WTC11 (cell line): Measurements from ENCODE around the gene STYK1.

Experiments
- MXD4 ChIP-seq: fragments of 250-450 bp; sonication (Bioruptor Pico); IDR thresholded peaks from 2 replicates; pipeline ENCODE4 v1.8.0; 2021; ENCODE audit warnings: mild to moderate bottlenecking, moderate library complexity, borderline replicate concordance
- NR2C2 ChIP-seq: sonication (generic); formaldehyde crosslinking; IDR thresholded peaks from 2 replicates; pipeline ENCODE4 v1.8.0; 2022; ENCODE audit warnings: mild to moderate bottlenecking, missing genetic modification reagents
- TEAD4 ChIP-seq: sonication (generic); formaldehyde crosslinking; IDR thresholded peaks from 2 replicates; pipeline ENCODE4 v1.8.0; 2022; ENCODE audit warnings: mild to moderate bottlenecking, missing genetic modification reagents
- TP53 ChIP-seq: sonication (generic); formaldehyde crosslinking; IDR thresholded peaks from 2 replicates; pipeline ENCODE4 v1.8.1; 2023; ENCODE audit warnings: mild to moderate bottlenecking, missing genetic modification reagents
- ZNF121 ChIP-seq: sonication (generic); formaldehyde crosslinking; IDR thresholded peaks from 2 replicates; pipeline ENCODE4 v1.8.0; 2023; ENCODE audit warnings: missing genetic modification reagents
- TF ChIP-seq, protein P1 (sequence below): sonication (generic); formaldehyde crosslinking; IDR thresholded peaks from 2 replicates; pipeline ENCODE4 v1.8.1; 2023; ENCODE audit warnings: mild to moderate bottlenecking, missing genetic modification reagents, moderate library complexity
- TF ChIP-seq, protein P2 (sequence below): sonication (generic); formaldehyde crosslinking; IDR thresholded peaks from 2 replicates; pipeline ENCODE4 v1.8.1; 2023; ENCODE audit warnings: mild to moderate bottlenecking, moderate library complexity, missing genetic modification reagents
- TF ChIP-seq, protein P3 (sequence below): fragments of 200-600 bp; IDR thresholded peaks from 2 replicates; pipeline ENCODE4 v1.8.0; 2022; ENCODE audit warnings: antibody characterized with exemption
- TF ChIP-seq, protein P4 (sequence below): sonication (generic); formaldehyde crosslinking; IDR thresholded peaks from 2 replicates; pipeline ENCODE4 v1.8.1; 2023; ENCODE audit warnings: mild to moderate bottlenecking, missing genetic modification reagents
- TF ChIP-seq, protein P5 (sequence below): sonication (generic); formaldehyde crosslinking; IDR thresholded peaks from 2 replicates; pipeline ENCODE4 v1.8.0; 2022; ENCODE audit warnings: mild to moderate bottlenecking, missing genetic modification reagents
- TF ChIP-seq, protein P6 (sequence below): sonication (generic); formaldehyde crosslinking; IDR thresholded peaks from 2 replicates; pipeline ENCODE4 v1.8.0; 2022; ENCODE audit warnings: mild to moderate bottlenecking, missing genetic modification reagents

DNA sequence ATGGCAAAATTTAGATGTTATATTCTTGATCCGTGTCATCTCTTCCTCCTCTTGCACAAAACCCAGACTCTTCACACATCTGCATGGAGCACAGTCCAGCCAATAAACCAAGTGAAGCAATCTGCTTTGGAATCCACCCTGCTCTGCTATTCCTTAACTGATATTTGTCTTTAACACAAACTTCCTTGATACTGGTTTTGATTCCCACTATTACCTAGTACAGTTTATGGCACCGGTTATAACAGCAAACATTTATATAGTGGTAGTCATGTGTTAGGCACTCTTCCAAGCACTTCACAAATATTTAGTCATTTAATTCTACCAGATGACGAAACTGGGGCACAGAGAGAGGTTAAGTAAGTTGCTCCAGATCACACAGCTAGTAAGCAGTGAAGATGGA, 12.5 kb downstream of the STYK1 start:
- TF ChIP-seq, protein P1, sequence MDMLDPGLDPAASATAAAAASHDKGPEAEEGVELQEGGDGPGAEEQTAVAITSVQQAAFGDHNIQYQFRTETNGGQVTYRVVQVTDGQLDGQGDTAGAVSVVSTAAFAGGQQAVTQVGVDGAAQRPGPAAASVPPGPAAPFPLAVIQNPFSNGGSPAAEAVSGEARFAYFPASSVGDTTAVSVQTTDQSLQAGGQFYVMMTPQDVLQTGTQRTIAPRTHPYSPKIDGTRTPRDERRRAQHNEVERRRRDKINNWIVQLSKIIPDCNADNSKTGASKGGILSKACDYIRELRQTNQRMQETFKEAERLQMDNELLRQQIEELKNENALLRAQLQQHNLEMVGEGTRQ (CRISPR knock-in tag): no peak
- TF ChIP-seq TP53 (CRISPR knock-in tag) (no peak), ZNF121 (CRISPR knock-in tag) (no peak), NR2C2 (CRISPR knock-in tag) (no peak), MXD4 (no peak), TEAD4 (CRISPR knock-in tag) (no peak)
- TF ChIP-seq, protein P2, sequence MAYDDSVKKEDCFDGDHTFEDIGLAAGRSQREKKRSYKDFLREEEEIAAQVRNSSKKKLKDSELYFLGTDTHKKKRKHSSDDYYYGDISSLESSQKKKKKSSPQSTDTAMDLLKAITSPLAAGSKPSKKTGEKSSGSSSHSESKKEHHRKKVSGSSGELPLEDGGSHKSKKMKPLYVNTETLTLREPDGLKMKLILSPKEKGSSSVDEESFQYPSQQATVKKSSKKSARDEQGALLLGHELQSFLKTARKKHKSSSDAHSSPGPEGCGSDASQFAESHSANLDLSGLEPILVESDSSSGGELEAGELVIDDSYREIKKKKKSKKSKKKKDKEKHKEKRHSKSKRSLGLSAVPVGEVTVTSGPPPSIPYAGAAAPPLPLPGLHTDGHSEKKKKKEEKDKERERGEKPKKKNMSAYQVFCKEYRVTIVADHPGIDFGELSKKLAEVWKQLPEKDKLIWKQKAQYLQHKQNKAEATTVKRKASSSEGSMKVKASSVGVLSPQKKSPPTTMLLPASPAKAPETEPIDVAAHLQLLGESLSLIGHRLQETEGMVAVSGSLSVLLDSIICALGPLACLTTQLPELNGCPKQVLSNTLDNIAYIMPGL (CRISPR knock-in tag): no peak
- TF ChIP-seq, protein P3, sequence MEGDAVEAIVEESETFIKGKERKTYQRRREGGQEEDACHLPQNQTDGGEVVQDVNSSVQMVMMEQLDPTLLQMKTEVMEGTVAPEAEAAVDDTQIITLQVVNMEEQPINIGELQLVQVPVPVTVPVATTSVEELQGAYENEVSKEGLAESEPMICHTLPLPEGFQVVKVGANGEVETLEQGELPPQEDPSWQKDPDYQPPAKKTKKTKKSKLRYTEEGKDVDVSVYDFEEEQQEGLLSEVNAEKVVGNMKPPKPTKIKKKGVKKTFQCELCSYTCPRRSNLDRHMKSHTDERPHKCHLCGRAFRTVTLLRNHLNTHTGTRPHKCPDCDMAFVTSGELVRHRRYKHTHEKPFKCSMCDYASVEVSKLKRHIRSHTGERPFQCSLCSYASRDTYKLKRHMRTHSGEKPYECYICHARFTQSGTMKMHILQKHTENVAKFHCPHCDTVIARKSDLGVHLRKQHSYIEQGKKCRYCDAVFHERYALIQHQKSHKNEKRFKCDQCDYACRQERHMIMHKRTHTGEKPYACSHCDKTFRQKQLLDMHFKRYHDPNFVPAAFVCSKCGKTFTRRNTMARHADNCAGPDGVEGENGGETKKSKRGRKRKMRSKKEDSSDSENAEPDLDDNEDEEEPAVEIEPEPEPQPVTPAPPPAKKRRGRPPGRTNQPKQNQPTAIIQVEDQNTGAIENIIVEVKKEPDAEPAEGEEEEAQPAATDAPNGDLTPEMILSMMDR: no peak
- TF ChIP-seq, protein P4, sequence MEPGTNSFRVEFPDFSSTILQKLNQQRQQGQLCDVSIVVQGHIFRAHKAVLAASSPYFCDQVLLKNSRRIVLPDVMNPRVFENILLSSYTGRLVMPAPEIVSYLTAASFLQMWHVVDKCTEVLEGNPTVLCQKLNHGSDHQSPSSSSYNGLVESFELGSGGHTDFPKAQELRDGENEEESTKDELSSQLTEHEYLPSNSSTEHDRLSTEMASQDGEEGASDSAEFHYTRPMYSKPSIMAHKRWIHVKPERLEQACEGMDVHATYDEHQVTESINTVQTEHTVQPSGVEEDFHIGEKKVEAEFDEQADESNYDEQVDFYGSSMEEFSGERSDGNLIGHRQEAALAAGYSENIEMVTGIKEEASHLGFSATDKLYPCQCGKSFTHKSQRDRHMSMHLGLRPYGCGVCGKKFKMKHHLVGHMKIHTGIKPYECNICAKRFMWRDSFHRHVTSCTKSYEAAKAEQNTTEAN (CRISPR knock-in tag): no peak
- TF ChIP-seq, protein P5, sequence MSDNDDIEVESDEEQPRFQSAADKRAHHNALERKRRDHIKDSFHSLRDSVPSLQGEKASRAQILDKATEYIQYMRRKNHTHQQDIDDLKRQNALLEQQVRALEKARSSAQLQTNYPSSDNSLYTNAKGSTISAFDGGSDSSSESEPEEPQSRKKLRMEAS: no peak
- TF ChIP-seq, protein P6, sequence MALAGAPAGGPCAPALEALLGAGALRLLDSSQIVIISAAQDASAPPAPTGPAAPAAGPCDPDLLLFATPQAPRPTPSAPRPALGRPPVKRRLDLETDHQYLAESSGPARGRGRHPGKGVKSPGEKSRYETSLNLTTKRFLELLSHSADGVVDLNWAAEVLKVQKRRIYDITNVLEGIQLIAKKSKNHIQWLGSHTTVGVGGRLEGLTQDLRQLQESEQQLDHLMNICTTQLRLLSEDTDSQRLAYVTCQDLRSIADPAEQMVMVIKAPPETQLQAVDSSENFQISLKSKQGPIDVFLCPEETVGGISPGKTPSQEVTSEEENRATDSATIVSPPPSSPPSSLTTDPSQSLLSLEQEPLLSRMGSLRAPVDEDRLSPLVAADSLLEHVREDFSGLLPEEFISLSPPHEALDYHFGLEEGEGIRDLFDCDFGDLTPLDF (CRISPR knock-in tag): no peak
